Measurements from ENCODE around the gene CD8B. TPM values are rescaled to one million over a fixed set of nuclear protein-coding genes. Genes with fewer than 3 reads are reported as not detected.

Gene CD8B
- total and polyA plus RNA-seq, 9 of the 15 experiments (the other 6 are each of a cell fraction or from before 2014, with no cell fraction given): not detected

DNA sequence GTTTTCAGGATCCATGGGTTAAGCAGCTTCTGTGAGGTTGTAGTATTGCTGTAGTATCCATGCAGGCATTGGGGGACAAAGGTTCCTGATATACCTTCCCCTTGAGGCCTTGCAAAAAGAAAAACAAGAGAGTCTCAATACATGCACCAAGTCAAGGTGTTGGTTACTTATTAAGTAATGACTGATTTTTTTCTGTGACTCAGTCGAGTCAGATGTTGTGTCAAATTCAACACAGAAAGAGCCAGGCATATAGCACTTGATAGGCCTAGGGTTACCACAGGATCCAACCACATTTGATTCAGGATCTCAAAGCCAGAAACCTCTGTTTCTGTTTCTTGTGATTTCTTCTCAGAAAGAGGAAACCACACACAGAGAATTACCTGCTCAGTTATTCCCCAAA, 46.1 kb downstream of the CD8B start:
- ChIA-PET CTCF (ENCODE audit: low intra/inter-chr PET ratio) (no interaction called here), POLR2A (no interaction called here)
- no peaks in the 10 kb centered on the region for H3K9me1 ChIP-seq (ENCODE audit: control insufficient read depth, insufficient read depth, low read length)
- intact Hi-C loops (cut with micrococcal nuclease) (no loop called here), in situ Hi-C loops (cut with MboI) (no loop called here)
- H3K4me3 ChIP-seq: no peak overlapping the region
- H3K9me3 ChIP-seq (replicated peaks; ENCODE audit: control insufficient read depth, insufficient read depth, low read depth, low read length): no peaks in the 10 kb centered on the region
- no peaks in the 10 kb centered on the region for H3K4me1 ChIP-seq (replicated peaks in 1 of 2; ENCODE audit: control insufficient read depth in 2 of 2, insufficient read depth in 2 of 2, low read length in 2 of 2)
- DNase-seq (ENCODE audit: extremely low read depth in 1 of 4, low spot score in 3 of 4) (no peak), ATAC-seq (no peak), FAIRE-seq (no peak)
- H3K4me2 ChIP-seq (ENCODE audit: insufficient read depth, low read length): no peak overlapping the region
- H3K36me3 ChIP-seq (ENCODE audit: control insufficient read depth, insufficient read depth, low read length): no peaks in the 10 kb centered on the region
- H3K9ac ChIP-seq (ENCODE audit: insufficient read depth in 1 of 2, low read depth in 2 of 2, low read length in 2 of 2): no peak overlapping the region
- H4K20me1 ChIP-seq (replicated peaks; ENCODE audit: control insufficient read depth, insufficient read depth, low read length): no peaks in the 10 kb centered on the region
- TF ChIP-seq TRIM24 (IDR thresholded peaks at IDR 0.05) (no peak), ZNF785 (CRISPR knock-in tag; IDR thresholded peaks at IDR 0.05) (no peak), ZNF695 (CRISPR knock-in tag; IDR thresholded peaks at IDR 0.05) (no peak)
- no peaks in the 10 kb centered on the region; a peak in 2 of 5 replicates for H3K27me3 ChIP-seq (ENCODE audit: control insufficient read depth in 2 of 2, insufficient read depth in 2 of 2, low read length in 2 of 2)
- no peak overlapping the region for H3K27ac ChIP-seq (ENCODE audit: extremely low read depth, low read depth, low read length)
- BruUV-seq (replicated peaks): no TSS peak
- WGBS (ENCODE audit: insufficient coverage, low coverage, missing lambda C conversion rate): 0% methylated on average over 1 of the region's 1 CpG
- H2AFZ ChIP-seq (ENCODE audit: low read depth, low read length): no peak overlapping the region
- H3K79me2 ChIP-seq (ENCODE audit: control insufficient read depth, insufficient read depth, low read length): no peaks in the 10 kb centered on the region

- 20% methylated on average over 28 of the region's 43 CpGs for WGBS (ENCODE audit: insufficient coverage, low coverage, missing lambda C conversion rate)
- DNase-seq (ENCODE audit: extremely low read depth in 1 of 4, low spot score in 3 of 4) (no peak), ATAC-seq (no peak), FAIRE-seq (no peak)
- Histone ChIP-seq H3K36me3 (ENCODE audit: control insufficient read depth, insufficient read depth, low read length) (no peaks in the 10 kb centered on the region), H3K4me3 (no peak overlapping the region), H3K4me1 (replicated peaks in 1 of 2; ENCODE audit: control insufficient read depth in 2 of 2, insufficient read depth in 2 of 2, low read length in 2 of 2) (peaks cover 3 to 19% of the 10 kb centered on the region in 2 experiments; a peak in 3 of 5 replicates), H3K9me1 (ENCODE audit: control insufficient read depth, insufficient read depth, low read length) (no peaks in the 10 kb centered on the region), H3K4me2 (ENCODE audit: insufficient read depth, low read length) (no peak overlapping the region), H4K20me1 (replicated peaks; ENCODE audit: control insufficient read depth, insufficient read depth, low read length) (no peaks in the 10 kb centered on the region), H3K27me3 (ENCODE audit: control insufficient read depth in 2 of 2, insufficient read depth in 2 of 2, low read length in 2 of 2) (peaks cover 4 to 31% of the 10 kb centered on the region in 2 experiments; a peak in 4 of 5 replicates), H2AFZ (ENCODE audit: low read depth, low read length) (no peak overlapping the region), H3K27ac (ENCODE audit: extremely low read depth, low read depth, low read length) (no peak overlapping the region), H3K9me3 (replicated peaks; ENCODE audit: control insufficient read depth, insufficient read depth, low read depth, low read length) (no peaks in the 10 kb centered on the region), H3K9ac (ENCODE audit: insufficient read depth in 1 of 2, low read depth in 2 of 2, low read length in 2 of 2) (no peak overlapping the region), H3K79me2 (ENCODE audit: control insufficient read depth, insufficient read depth, low read length) (no peaks in the 10 kb centered on the region)
- no TSS peak for BruUV-seq (replicated peaks)
- TF ChIP-seq NFE2L1 (tag; IDR thresholded peaks at IDR 0.05; ENCODE audit: borderline replicate concordance, low read depth): no peak
- in situ Hi-C loops (cut with MboI): no loop called here
- POLR2A ChIA-PET: no interaction called here
- intact Hi-C loops (cut with micrococcal nuclease): no loop called here
- CTCF ChIA-PET (ENCODE audit: low intra/inter-chr PET ratio): no interaction called here
These were observed 52.1 kb downstream of the CD8B start for GRCh38 chr2:86809481-86810121.

Data from K562 (cell line).